ENCODE data around the gene TPST2.
A peak's percentile ranks its signal among the peaks of the same experiment; 100 is the strongest.

The TPST2 gene

GRCh38 chr22:26516503-26516902 lies 73.4 kb downstream of the TPST2 start:
- CTCF ChIA-PET, result interaction anchor here (1.1 to 1.3 kb wide), 2 partner anchors 13 to 157 kb away, joined by 3 read pairs; no protein-coding TSS in a partner anchor
- POLR2A ChIA-PET, result interaction anchor here (0.5 kb wide), 1 partner anchor 16 kb away, joined by 3 read pairs; no protein-coding TSS in a partner anchor
- DNase-seq (ENCODE audit: extremely low spot score), result no peak
- TF ChIP-seq, protein P1, sequence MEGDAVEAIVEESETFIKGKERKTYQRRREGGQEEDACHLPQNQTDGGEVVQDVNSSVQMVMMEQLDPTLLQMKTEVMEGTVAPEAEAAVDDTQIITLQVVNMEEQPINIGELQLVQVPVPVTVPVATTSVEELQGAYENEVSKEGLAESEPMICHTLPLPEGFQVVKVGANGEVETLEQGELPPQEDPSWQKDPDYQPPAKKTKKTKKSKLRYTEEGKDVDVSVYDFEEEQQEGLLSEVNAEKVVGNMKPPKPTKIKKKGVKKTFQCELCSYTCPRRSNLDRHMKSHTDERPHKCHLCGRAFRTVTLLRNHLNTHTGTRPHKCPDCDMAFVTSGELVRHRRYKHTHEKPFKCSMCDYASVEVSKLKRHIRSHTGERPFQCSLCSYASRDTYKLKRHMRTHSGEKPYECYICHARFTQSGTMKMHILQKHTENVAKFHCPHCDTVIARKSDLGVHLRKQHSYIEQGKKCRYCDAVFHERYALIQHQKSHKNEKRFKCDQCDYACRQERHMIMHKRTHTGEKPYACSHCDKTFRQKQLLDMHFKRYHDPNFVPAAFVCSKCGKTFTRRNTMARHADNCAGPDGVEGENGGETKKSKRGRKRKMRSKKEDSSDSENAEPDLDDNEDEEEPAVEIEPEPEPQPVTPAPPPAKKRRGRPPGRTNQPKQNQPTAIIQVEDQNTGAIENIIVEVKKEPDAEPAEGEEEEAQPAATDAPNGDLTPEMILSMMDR (IDR thresholded peaks at IDR 0.05; ENCODE audit: control extremely low read depth, extremely low read depth, low read depth, missing control alignments), result no peak

DNA sequence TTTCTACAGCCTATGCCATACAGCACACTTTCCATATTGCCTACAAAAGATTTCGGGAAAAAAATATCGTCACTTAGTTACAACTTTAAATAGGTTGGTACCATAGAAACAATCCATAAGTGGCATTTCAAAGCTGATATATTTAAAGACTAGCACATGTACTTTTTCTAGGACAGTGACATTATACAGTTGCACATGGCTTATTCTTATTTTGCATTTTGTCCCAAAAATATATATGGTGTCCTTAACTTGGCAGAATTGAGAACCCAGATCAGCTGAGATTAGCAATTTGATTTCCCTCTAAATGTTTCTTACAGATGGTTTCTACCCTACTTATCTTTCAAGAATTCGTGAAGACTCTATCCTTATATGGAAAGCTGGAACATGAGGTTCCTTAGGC lies 74.0 kb downstream of the TPST2 start:
- ChIA-PET CTCF (interaction anchor here (1.1 to 1.3 kb wide), 2 partner anchors 13 to 158 kb away, joined by 3 read pairs; no protein-coding TSS in a partner anchor), POLR2A (no interaction called here)
- TF ChIP-seq, protein P1 (IDR thresholded peaks at IDR 0.05; ENCODE audit: control extremely low read depth, extremely low read depth, low read depth, missing control alignments), result no peak
- DNase-seq (ENCODE audit: extremely low spot score), result no peak

DNA sequence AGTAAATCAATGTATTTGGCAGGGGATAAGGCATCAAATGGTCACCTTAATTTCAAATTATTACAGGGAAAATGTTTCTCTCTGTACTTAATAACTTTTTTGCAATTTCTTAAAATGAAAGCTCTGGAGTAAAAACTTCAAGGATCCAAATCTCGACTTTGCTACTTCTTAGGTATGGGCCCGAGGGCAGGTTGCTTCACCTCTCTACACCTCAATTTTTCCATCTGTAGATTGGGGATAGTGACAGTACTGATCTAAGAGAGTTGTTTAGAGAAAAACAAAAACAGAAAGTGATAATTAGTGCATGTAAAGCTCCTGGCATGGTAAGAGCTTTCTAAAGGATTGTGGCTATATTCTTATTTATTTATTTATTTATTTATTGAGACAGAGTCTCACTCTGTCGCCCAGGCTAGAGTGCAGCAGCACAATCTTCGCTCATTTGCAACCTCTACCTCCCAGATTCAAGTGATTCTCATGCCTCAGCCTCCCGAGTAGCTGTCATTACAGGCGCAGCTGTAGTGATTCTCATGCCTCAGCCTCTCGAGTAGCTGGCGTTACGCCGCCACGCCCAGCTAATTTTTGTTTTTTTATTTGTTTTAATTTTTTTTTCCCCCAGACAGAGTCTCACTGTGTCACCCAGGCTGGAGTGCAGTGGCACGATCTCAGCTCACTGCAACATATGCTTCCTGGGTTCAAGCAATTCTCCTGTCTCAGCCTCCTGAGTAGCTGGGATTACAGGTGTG lies 75.3 kb downstream of the TPST2 start:
- ChIA-PET POLR2A (no interaction called here), CTCF (interaction anchor here (1.1 to 1.2 kb wide), 2 partner anchors 12 to 151 kb away, joined by 3 read pairs; no protein-coding TSS in a partner anchor)
- no peak for DNase-seq (ENCODE audit: extremely low spot score)
- TF ChIP-seq, protein P1 (IDR thresholded peaks at IDR 0.05; ENCODE audit: control extremely low read depth, extremely low read depth, low read depth, missing control alignments), result no peak

DNA sequence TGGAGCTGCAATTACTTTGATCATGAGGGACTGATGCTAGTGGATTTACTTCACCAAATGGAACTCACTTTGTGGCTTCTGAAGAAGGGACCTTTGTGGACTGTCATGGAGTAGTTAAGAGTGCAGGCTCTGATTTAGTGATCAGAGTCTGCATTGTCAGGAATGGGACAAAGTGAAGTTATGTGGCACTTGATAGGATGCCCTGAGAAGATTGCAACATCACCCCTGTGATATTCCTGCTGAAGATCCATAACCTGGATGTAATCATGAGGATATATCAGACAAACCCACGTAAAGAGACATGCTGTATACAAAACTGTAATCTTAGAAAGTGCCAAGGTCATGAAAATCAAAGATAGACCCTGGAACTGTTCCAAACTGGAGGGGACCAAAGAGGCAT lies 76.1 kb downstream of the TPST2 start:
- no peak for DNase-seq (ENCODE audit: extremely low spot score)
- ChIA-PET POLR2A (no interaction called here), CTCF (interaction anchor here (2.6 kb wide), 2 partner anchors 9 to 11 kb away, joined by 10 to 20 read pairs; no protein-coding TSS in a partner anchor)
- TF ChIP-seq, protein P1 (IDR thresholded peaks at IDR 0.05; ENCODE audit: control extremely low read depth, extremely low read depth, low read depth, missing control alignments), result no peak

GRCh38 chr22:26512149-26512793 lies 77.7 kb downstream of the TPST2 start, which contains the start of gene TFIP11:
Gene TFIP11, minus strand, starts transcription at chr22:26512473. Its CDS starts 2,201 bp downstream, at chr22:26510272.
- ChIA-PET POLR2A (no interaction called here), CTCF (interaction anchor here (1.4 to 2.6 kb wide), 3 partner anchors 10 to 89 kb away, joined by 3 to 20 read pairs (median 10); no protein-coding TSS in a partner anchor)
- peak; percentile 97 for DNase-seq (ENCODE audit: extremely low spot score)
- TF ChIP-seq, protein P1 (IDR thresholded peaks at IDR 0.05; ENCODE audit: control extremely low read depth, extremely low read depth, low read depth, missing control alignments), result peak; percentile 10

DNA sequence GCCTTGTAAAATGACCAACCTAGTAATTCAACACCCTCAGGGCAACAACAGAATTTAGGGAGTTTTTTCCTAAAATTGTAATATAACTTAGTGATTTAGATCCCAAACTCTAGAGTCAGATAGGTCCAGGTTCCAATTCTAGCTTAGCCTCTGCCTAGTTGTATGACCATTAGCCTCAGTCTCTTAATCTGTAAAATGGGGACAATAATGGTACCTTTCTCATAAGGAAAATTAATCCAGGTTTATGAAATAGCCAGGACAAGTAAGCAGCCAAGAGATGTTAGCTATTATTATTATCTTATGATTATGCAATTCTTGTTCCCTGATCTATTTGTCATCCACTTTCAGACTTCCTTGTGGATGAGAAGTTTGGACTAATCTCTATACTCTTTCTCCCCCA lies 81.8 kb downstream of the TPST2 start:
- no peak for DNase-seq (ENCODE audit: extremely low spot score)
- POLR2A ChIA-PET, result interaction anchor here (0.7 kb wide), 1 partner anchor 51 kb away, joined by 3 read pairs; no protein-coding TSS in a partner anchor
- TF ChIP-seq, protein P1 (IDR thresholded peaks at IDR 0.05; ENCODE audit: control extremely low read depth, extremely low read depth, low read depth, missing control alignments), result no peak
- CTCF ChIA-PET, result interaction anchor here (1.2 to 2.3 kb wide), 2 partner anchors 14 to 47 kb away, joined by 3 to 6 read pairs; no protein-coding TSS in a partner anchor

All from GM10248 (cell line).